Skeletal muscle tissue (tissue), 4 donors: ENCODE results near the gene PPP6R2. TPM values are rescaled to one million over a fixed set of nuclear protein-coding genes. Genes with fewer than 3 reads are reported as not detected.

ENCODE experiments used
- H3K27ac ChIP-seq: one replicate; pipeline ENCODE4 v1.7.0; 2013; ENCODE audit warnings: mild to moderate bottlenecking, low read depth, low read length, inconsistent platforms
- H3K27me3 ChIP-seq, 3 donors: one replicate each; pipeline ENCODE4 v1.7.0; 2013; ENCODE audit warnings: low read length in 3 of 3; ENCODE audit not compliant: control insufficient read depth in 3 of 3, insufficient read depth in 3 of 3
- H3K36me3 ChIP-seq, 3 donors: one replicate each; pipeline ENCODE4 v1.7.0; 2013; ENCODE audit warnings: low read length in 3 of 3; ENCODE audit not compliant: control insufficient read depth in 3 of 3, insufficient read depth in 3 of 3
- H3K4me1 ChIP-seq, 3 donors: one replicate each; pipeline ENCODE4 v1.7.0; 2013; ENCODE audit warnings: low read length in 3 of 3, mild to moderate bottlenecking in 3 of 3; ENCODE audit not compliant: control insufficient read depth in 3 of 3, insufficient read depth in 3 of 3
- H3K4me3 ChIP-seq, 3 donors: one replicate each; pipeline ENCODE4 v1.7.0; 2013; ENCODE audit warnings: low read length in 3 of 3
- H3K9ac ChIP-seq, 3 donors: one replicate each; pipeline ENCODE4 v1.7.0; 2013; ENCODE audit warnings: low read length in 3 of 3, mild to moderate bottlenecking in 3 of 3, moderate library complexity in 2 of 3, low read depth in 1 of 3
- H3K9me3 ChIP-seq, 3 donors: one replicate each; pipeline ENCODE4 v1.7.0; 2013; ENCODE audit warnings: low read length in 3 of 3; ENCODE audit not compliant: control insufficient read depth in 3 of 3
- total RNA-seq: library from RNA; depleted of rRNA; stranded (reverse); fragments of >200 nt; gene quantifications from one replicate; pipeline ENCODE4 v1.2.3, GENCODE V29; 2014
- donor health status: Osteomylitis.

PPP6R2 gene
- total RNA-seq, 1 donor from 2014 or later, result 28.2 TPM

GRCh38 chr22:50300620-50301257 lies 42.4 kb upstream of the PPP6R2 start:
- Histone ChIP-seq H3K27me3 (no peaks in the 10 kb centered on the region), H3K4me3 (no peak overlapping the region), H3K4me1 (peaks cover 42 to 53% (median 46%) of the 10 kb centered on the region in 3 donors), H3K9me3 (no peaks in the 10 kb centered on the region), H3K27ac (no peak overlapping the region), H3K36me3 (no peaks in the 10 kb centered on the region), H3K9ac (no peak overlapping the region)

DNA sequence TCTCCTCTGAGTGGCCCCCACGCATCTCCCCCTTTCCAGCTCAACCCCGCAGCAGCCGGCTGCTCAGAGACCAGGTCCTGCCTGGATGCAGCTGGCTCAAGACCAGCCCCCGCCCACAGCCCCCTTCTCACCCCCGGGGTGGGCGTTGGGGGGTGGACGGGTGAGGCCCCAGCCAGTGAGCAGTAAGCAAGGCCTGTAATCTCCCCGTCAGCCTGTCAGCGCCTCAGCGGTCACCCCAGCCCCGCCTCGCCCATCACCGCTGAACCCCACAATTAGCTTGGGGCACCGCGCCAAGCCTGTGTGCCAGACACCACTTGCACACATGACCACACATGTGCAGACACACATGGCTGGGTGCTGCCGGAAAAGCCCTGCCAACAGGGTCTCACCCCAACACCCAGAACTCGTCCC lies 41.5 kb upstream of the PPP6R2 start:
- no peaks in the 10 kb centered on the region for H3K9me3 ChIP-seq
- H3K9ac ChIP-seq, result peak overlapping the region in 1 of 3 donors; percentile 25
- H3K4me1 ChIP-seq, result peaks cover 46 to 59% (median 52%) of the 10 kb centered on the region in 3 donors
- H3K27me3 ChIP-seq, result peaks cover 0 to 2% (median 0%) of the 10 kb centered on the region in 3 donors
- no peak overlapping the region for H3K27ac ChIP-seq
- no peaks in the 10 kb centered on the region for H3K36me3 ChIP-seq
- H3K4me3 ChIP-seq, result no peak overlapping the region

GRCh38 chr22:50302041-50302541 lies 41.0 kb upstream of the PPP6R2 start:
- H3K9me3 ChIP-seq, result no peaks in the 10 kb centered on the region
- peaks cover 0 to 2% (median 0%) of the 10 kb centered on the region in 3 donors for H3K27me3 ChIP-seq
- no peak overlapping the region for H3K27ac ChIP-seq
- H3K9ac ChIP-seq, result peak overlapping the region in 1 of 3 donors; percentile 25
- H3K36me3 ChIP-seq, result no peaks in the 10 kb centered on the region
- H3K4me3 ChIP-seq, result no peak overlapping the region
- H3K4me1 ChIP-seq, result peaks cover 43 to 59% (median 52%) of the 10 kb centered on the region in 3 donors

DNA sequence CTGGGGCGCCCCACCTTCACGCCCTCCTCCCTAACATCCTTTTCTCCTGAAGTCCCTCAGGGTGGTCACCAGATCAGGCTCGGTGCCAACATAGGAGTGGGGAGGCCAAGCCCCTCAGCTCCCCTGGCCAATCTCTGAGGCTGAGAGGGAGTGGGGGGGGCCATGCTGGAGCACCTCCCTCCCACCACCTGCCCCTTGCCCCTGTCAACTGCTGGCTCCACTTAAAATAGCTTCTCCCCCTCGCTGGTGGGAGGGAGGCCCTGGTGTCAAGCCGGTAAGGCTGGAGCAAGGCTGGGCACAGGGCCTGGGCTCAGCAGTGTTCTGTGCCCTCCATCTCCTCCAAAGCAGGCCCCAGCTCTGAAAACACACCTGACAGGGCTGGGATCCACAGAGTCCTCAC lies 40.6 kb upstream of the PPP6R2 start:
- H3K9ac ChIP-seq, result peak overlapping the region in 1 of 3 donors; percentile 45
- H3K27me3 ChIP-seq, result peaks cover 0 to 2% (median 0%) of the 10 kb centered on the region in 3 donors
- H3K36me3 ChIP-seq, result no peaks in the 10 kb centered on the region
- H3K4me1 ChIP-seq, result peaks cover 42 to 55% (median 52%) of the 10 kb centered on the region in 3 donors
- no peaks in the 10 kb centered on the region for H3K9me3 ChIP-seq
- no peak overlapping the region for H3K27ac ChIP-seq
- no peak overlapping the region for H3K4me3 ChIP-seq

DNA sequence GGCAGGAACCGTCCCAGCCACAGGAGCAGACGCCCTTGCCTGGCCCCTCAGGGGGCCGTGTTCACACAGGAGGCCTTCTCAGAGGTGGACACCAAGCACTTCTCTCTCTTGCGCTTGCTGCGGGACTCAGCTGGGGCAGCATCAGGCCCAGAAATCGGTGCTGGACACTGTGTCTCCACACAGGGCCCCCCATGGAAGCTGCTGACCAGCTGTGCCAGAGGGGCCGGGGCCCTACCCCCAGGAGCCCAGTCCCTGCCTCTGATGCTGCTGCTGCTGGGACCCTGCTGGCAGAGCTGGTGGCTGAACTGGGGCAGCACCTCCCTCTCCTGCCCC lies 39.6 kb upstream of the PPP6R2 start:
- Histone ChIP-seq H3K36me3 (no peaks in the 10 kb centered on the region), H3K4me1 (peaks cover 47 to 60% (median 59%) of the 10 kb centered on the region in 3 donors), H3K27me3 (peaks cover 0 to 2% (median 0%) of the 10 kb centered on the region in 3 donors), H3K9ac (peak overlapping the region in 2 of 3 donors; percentile 45 to 54), H3K4me3 (no peak overlapping the region), H3K9me3 (no peaks in the 10 kb centered on the region), H3K27ac (peak overlapping the region; percentile 54)

GRCh38 chr22:50303848-50304527 lies 39.1 kb upstream of the PPP6R2 start:
- no peaks in the 10 kb centered on the region for H3K9me3 ChIP-seq
- H3K9ac ChIP-seq, result peak overlapping the region in 2 of 3 donors; percentile 23 to 33
- peak overlapping the region; percentile 54 for H3K27ac ChIP-seq
- no peak overlapping the region for H3K4me3 ChIP-seq
- peaks cover 50 to 63% (median 62%) of the 10 kb centered on the region in 3 donors for H3K4me1 ChIP-seq
- peaks cover 0 to 2% (median 0%) of the 10 kb centered on the region in 3 donors for H3K27me3 ChIP-seq
- H3K36me3 ChIP-seq, result no peaks in the 10 kb centered on the region

DNA sequence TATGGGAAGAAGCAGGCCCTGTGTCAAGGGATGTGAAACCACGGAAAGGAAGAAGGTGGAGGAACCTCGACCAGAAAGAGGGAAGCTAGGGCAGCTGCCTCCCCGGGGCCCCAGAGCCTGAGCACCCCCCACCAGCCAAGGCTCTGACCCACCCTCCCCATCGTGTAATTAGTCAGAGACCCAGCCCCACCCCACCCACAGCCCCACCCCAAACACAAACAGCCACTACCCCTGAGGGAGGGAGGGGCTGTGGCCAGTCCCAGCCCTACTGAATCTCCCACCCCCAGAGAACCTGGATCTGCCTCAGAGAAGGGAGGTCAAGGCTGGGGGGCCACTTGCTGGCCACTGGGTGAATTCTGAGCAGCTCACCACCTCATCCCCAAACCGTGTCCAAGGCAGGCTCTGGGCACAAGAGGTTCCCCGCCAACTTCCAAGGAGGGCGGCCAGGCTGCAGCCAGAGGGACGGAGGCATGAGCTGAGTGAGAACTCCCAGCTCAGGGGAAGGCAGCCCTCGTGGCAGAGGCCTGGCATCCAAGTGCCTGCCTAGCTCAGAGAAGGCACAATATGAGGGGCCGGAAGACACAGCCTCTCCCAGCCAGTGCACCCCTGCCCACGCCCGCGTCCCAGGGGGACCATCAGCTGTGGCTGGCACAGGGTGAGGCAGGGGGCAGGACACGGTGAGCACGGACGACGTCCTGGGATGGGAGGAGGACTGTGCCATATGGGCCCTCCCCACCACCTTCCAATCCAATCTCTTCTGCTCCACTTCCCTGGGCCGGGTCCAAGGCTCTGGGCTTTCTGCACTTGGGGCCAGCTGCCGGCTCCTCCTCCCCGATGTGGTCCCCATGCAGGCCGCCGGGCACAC lies 38.4 kb upstream of the PPP6R2 start:
- Histone ChIP-seq H3K4me1 (peaks cover 52 to 66% (median 66%) of the 10 kb centered on the region in 3 donors), H3K9ac (peak overlapping the region in 2 of 3 donors; percentile 45 to 71), H3K27me3 (peaks cover 0 to 2% (median 0%) of the 10 kb centered on the region in 3 donors), H3K9me3 (no peaks in the 10 kb centered on the region), H3K27ac (peak overlapping the region; percentile 72), H3K36me3 (no peaks in the 10 kb centered on the region), H3K4me3 (peak overlapping the region; percentile 69 to 76 (median 72))

GRCh38 chr22:50305393-50305922 lies 37.7 kb upstream of the PPP6R2 start:
- Histone ChIP-seq H3K36me3 (no peaks in the 10 kb centered on the region), H3K9me3 (no peaks in the 10 kb centered on the region), H3K4me1 (peaks cover 52 to 66% (median 66%) of the 10 kb centered on the region in 3 donors), H3K9ac (peak overlapping the region; percentile 65 to 71 (median 70)), H3K4me3 (peak overlapping the region; percentile 69 to 76 (median 72)), H3K27ac (peak overlapping the region; percentile 72), H3K27me3 (peaks cover 0 to 2% (median 0%) of the 10 kb centered on the region in 3 donors)

DNA sequence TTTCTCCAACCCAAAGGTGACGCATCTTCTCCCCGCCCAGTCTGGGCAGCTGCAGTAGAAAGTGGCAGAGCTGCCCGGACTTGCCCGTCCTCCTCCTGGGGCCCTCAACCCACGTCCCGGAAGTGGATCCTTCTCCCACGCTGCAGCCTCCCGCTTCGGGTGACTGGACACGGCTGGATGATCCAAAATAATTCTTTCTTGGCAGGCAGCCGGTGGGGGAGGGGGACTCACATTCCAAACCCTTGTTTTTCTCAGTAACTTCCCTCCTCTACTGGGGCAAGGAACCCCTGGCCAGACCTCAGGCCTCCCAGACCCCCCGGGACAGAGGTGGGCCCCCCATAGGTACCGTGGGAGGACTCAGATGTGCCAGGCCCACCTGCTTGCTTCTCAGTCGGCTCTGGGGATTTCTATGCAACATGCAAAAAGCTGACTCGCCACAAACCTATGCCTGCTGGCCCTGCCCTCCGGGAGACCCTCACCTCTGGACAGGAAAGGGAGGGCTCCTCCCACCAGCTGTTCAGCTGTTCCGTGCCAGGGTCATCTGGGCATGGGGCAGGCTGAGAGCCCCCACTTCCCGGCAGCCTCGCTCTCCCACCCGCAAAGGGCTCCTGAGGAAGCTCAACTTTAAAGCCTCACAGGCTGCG lies 37.1 kb upstream of the PPP6R2 start:
- Histone ChIP-seq H3K4me1 (peaks cover 50 to 66% (median 63%) of the 10 kb centered on the region in 3 donors), H3K9me3 (no peaks in the 10 kb centered on the region), H3K9ac (peak overlapping the region; percentile 65 to 71 (median 70)), H3K27me3 (peaks cover 0 to 2% (median 0%) of the 10 kb centered on the region in 3 donors), H3K27ac (peak overlapping the region; percentile 72), H3K36me3 (no peaks in the 10 kb centered on the region), H3K4me3 (peak overlapping the region; percentile 69 to 76 (median 72))
